Stomach (tissue), 9 donors: ENCODE results near the gene TFCP2L1. TPM values are rescaled to one million over a fixed set of nuclear protein-coding genes. Genes with fewer than 3 reads are reported as not detected.

Experiments used
- DNase-seq, 2 donors: peaks; one replicate each; pipeline versions ENCODE4 v3.0.0 to v3.0.0-alpha.2; 2013 to 2019
- H3K27ac ChIP-seq, 5 donors: fragments of 200-600 bp in 4 of 5; sonication (generic) in 4 of 5; one replicate each; pipeline ENCODE4 v1.5.1; 2013 to 2019; ENCODE audit warnings: mild to moderate bottlenecking in 1 of 5, moderate library complexity in 1 of 5
- H3K27me3 ChIP-seq, 3 donors: fragments of 200-600 bp; sonication (generic); one replicate each; pipeline ENCODE4 v1.5.1; 2017 to 2019; ENCODE audit warnings: mixed run types in 1 of 3
- H3K36me3 ChIP-seq, 4 donors: fragments of 200-600 bp; sonication (generic); 1 replicate in 3 of 4; 2 replicates in 1 of 4; pipeline ENCODE4 v1.5.1; 2016 to 2019
- H3K4me1 ChIP-seq, 4 donors: fragments of 200-600 bp; sonication (generic); one replicate each; pipeline ENCODE4 v1.5.1; 2016 to 2019
- H3K4me3 ChIP-seq, 4 donors: fragments of 200-600 bp; sonication (generic) in 3 of 4; one replicate each; pipeline ENCODE4 v1.5.1; 2016 to 2019; ENCODE audit warnings: mild to moderate bottlenecking in 1 of 4
- H3K9me3 ChIP-seq, 4 donors: fragments of 200-600 bp; sonication (generic); one replicate each; pipeline ENCODE4 v1.5.1; 2016 to 2019
- EP300 ChIP-seq: sonication (generic); formaldehyde crosslinking; IDR thresholded peaks from one replicate; pipeline ENCODE4 v1.6.1; 2017; ENCODE audit warnings: antibody characterized with exemption
- POLR2A ChIP-seq, 4 donors: fragments of 450-650 bp; IDR thresholded peaks; one replicate each; pipeline ENCODE4 v1.6.1; 2016; ENCODE audit warnings: antibody characterized with exemption in 4 of 4, control low read depth in 2 of 4, mild to moderate bottlenecking in 1 of 4, moderate library complexity in 1 of 4
- POLR2AphosphoS5 ChIP-seq, 3 donors: sonication (generic); formaldehyde crosslinking; IDR thresholded peaks; one replicate each; pipeline ENCODE4 v1.6.1; 2016; ENCODE audit warnings: antibody characterized with exemption in 3 of 3
- WGBS, 5 donors: extraction: QIAGEN DNeasy Blood & Tissue Kit in 3 of 5; methylation state at CpG; one replicate each; pipeline versions ENCODE4 v1.1.5 to v1.1.7; 2013 to 2018; 5-methylcytosine and 5-hydroxymethylcytosine counted together
- intact Hi-C: fragments of 100-400 bp; cut with DNase I; formaldehyde crosslinking; loops from one replicate; pipeline ENCODE4 v1.15.1; 2023; ENCODE audit warnings: low total_unique reads
- polyA plus RNA-seq, 3 donors: library from polyadenylated mRNA; stranded (reverse); fragments of 200-250 nt; gene quantifications; one replicate each; pipeline ENCODE4 v1.2.3, GENCODE V29; 2013
- total RNA-seq, 5 donors: library from RNA; depleted of rRNA; stranded (reverse); fragments of >200 nt; gene quantifications; one replicate each; pipeline versions ENCODE4 v1.1.0 to v1.2.3, GENCODE V29; 2014 to 2016
- TF ChIP-seq, protein P1 (sequence below), 7 experiments: fragments of 450-650 bp in 4 of 7; fragments of 200-600 bp in 3 of 7; sonication (generic) in 3 of 7; IDR thresholded peaks; one replicate each; pipeline ENCODE4 v1.5.1; 2016 to 2019; ENCODE audit warnings: antibody characterized with exemption in 7 of 7, control low read depth in 2 of 7, mild to moderate bottlenecking in 1 of 7
- donor health status: healthy with polysubstance abuse.
- donor health status: Bipolar disorder and iron deficiency.
- donor health status: healthy.

The TFCP2L1 gene
- total and polyA plus RNA-seq, 8 donors: 6.8 to 154 (median 36.9) TPM

- WGBS, 5 donors: 64 to 96% (median 92%) methylated on average over 1 of the region's 1 CpG
- intact Hi-C loops: no loop called here
- TF ChIP-seq, protein P1, sequence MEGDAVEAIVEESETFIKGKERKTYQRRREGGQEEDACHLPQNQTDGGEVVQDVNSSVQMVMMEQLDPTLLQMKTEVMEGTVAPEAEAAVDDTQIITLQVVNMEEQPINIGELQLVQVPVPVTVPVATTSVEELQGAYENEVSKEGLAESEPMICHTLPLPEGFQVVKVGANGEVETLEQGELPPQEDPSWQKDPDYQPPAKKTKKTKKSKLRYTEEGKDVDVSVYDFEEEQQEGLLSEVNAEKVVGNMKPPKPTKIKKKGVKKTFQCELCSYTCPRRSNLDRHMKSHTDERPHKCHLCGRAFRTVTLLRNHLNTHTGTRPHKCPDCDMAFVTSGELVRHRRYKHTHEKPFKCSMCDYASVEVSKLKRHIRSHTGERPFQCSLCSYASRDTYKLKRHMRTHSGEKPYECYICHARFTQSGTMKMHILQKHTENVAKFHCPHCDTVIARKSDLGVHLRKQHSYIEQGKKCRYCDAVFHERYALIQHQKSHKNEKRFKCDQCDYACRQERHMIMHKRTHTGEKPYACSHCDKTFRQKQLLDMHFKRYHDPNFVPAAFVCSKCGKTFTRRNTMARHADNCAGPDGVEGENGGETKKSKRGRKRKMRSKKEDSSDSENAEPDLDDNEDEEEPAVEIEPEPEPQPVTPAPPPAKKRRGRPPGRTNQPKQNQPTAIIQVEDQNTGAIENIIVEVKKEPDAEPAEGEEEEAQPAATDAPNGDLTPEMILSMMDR (IDR thresholded peaks at IDR 0.05): no peak
- no peak for TF ChIP-seq POLR2AphosphoS5 (IDR thresholded peaks at IDR 0.05)
- TF ChIP-seq POLR2A (IDR thresholded peaks at IDR 0.05): no peak
- no peak for TF ChIP-seq EP300
These were observed 107.1 kb downstream of the TFCP2L1 start for GRCh38 chr2:121177896-121178295.

GRCh38 chr2:121175326-121175725, 109.7 kb downstream of the TFCP2L1 start:
- WGBS, 5 donors: 80 to 89% (median 82%) methylated on average over 10 of the region's 10 CpGs
- H3K9me3 ChIP-seq: peaks cover 0 to 15% (median 7%) of the 10 kb centered on the region in 4 donors
- intact Hi-C loops: no loop called here
- no peaks in the 10 kb centered on the region for H3K36me3 ChIP-seq
- TF ChIP-seq POLR2AphosphoS5 (IDR thresholded peaks at IDR 0.05): no peak
- no peak overlapping the region for H3K4me3 ChIP-seq
- H3K27me3 ChIP-seq: peaks cover 0 to 16% (median 0%) of the 10 kb centered on the region in 3 donors
- no peak overlapping the region for H3K27ac ChIP-seq
- H3K4me1 ChIP-seq: no peaks in the 10 kb centered on the region
- peak in 1 of 2 donors; percentile 3 for DNase-seq

More at GRCh38 chr2:121177896-121178295, 107.1 kb downstream of the TFCP2L1 start:
- H3K9me3 ChIP-seq: no peaks in the 10 kb centered on the region
- H3K27me3 ChIP-seq: peaks cover 0 to 16% (median 0%) of the 10 kb centered on the region in 3 donors
- no peak for DNase-seq
- no peak overlapping the region for H3K27ac ChIP-seq
- no peak overlapping the region for H3K4me3 ChIP-seq
- H3K36me3 ChIP-seq: no peaks in the 10 kb centered on the region
- no peaks in the 10 kb centered on the region for H3K4me1 ChIP-seq

DNA sequence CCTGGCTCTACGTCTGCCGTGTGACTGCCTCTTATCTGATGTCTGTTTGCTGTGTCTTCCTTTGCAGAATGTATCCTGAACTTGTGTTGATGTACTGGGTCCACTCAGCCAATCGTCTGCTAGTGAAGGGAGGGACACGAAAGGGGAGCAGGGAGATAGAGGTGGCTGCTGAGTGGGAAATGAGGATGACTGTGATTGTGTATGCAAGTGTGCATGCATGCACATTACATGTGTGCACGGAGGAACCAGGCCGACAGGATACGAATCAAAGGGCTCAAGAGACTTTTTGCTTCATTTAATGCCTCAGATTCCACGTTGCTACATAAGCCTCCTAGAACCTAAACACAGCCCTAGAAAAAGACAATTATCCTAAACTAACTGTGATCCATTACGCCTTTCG, 111.2 kb downstream of the TFCP2L1 start:
- H3K27ac ChIP-seq: no peak overlapping the region
- peaks cover 0 to 16% (median 0%) of the 10 kb centered on the region in 3 donors for H3K27me3 ChIP-seq
- no peak overlapping the region for H3K4me3 ChIP-seq
- peaks cover 0 to 15% (median 7%) of the 10 kb centered on the region in 4 donors for H3K9me3 ChIP-seq
- intact Hi-C loops: no loop called here
- no peak for TF ChIP-seq POLR2AphosphoS5 (IDR thresholded peaks at IDR 0.05)
- TF ChIP-seq, protein P1 (IDR thresholded peaks at IDR 0.05): no peak
- no peak for TF ChIP-seq POLR2A (IDR thresholded peaks at IDR 0.05)
- TF ChIP-seq EP300: no peak
- 84 to 91% (median 88%) methylated on average over 10 of the region's 10 CpGs for WGBS, 5 donors
- H3K4me1 ChIP-seq: no peaks in the 10 kb centered on the region
- H3K36me3 ChIP-seq: no peaks in the 10 kb centered on the region
- DNase-seq: peak in 1 of 2 donors; percentile 3

- intact Hi-C loops: no loop called here
- TF ChIP-seq EP300 (no peak), POLR2AphosphoS5 (IDR thresholded peaks at IDR 0.05) (no peak), POLR2A (IDR thresholded peaks at IDR 0.05) (no peak)
- TF ChIP-seq, protein P1 (IDR thresholded peaks at IDR 0.05): no peak
- WGBS, 5 donors: 79 to 90% (median 84%) methylated on average over 4 of the region's 4 CpGs
These were observed 111.9 kb downstream of the TFCP2L1 start for GRCh38 chr2:121173112-121173511.

GRCh38 chr2:121172456-121172855, 112.5 kb downstream of the TFCP2L1 start:
- WGBS, 5 donors: 78 to 100% (median 89%) methylated on average over 1 of the region's 1 CpG
- intact Hi-C loops: no loop called here
- Histone ChIP-seq H3K36me3 (no peaks in the 10 kb centered on the region), H3K4me1 (no peaks in the 10 kb centered on the region), H3K9me3 (peaks cover 0 to 15% (median 7%) of the 10 kb centered on the region in 4 donors), H3K27ac (no peak overlapping the region), H3K27me3 (peaks cover 0 to 16% (median 0%) of the 10 kb centered on the region in 3 donors), H3K4me3 (no peak overlapping the region)
- DNase-seq: peak in 1 of 2 donors; percentile 1
- no peak for TF ChIP-seq POLR2A (IDR thresholded peaks at IDR 0.05)
- TF ChIP-seq EP300: no peak
- TF ChIP-seq, protein P1 (IDR thresholded peaks at IDR 0.05): no peak
- TF ChIP-seq POLR2AphosphoS5 (IDR thresholded peaks at IDR 0.05): no peak

More at GRCh38 chr2:121173112-121173511, 111.9 kb downstream of the TFCP2L1 start:
- peaks cover 0 to 15% (median 7%) of the 10 kb centered on the region in 4 donors for H3K9me3 ChIP-seq
- H3K27ac ChIP-seq: no peak overlapping the region
- no peak overlapping the region for H3K4me3 ChIP-seq
- no peaks in the 10 kb centered on the region for H3K36me3 ChIP-seq
- H3K4me1 ChIP-seq: no peaks in the 10 kb centered on the region
- peaks cover 0 to 16% (median 0%) of the 10 kb centered on the region in 3 donors for H3K27me3 ChIP-seq
- no peak for DNase-seq
